ENCODE measurements around the gene SORCS2.

DNA sequence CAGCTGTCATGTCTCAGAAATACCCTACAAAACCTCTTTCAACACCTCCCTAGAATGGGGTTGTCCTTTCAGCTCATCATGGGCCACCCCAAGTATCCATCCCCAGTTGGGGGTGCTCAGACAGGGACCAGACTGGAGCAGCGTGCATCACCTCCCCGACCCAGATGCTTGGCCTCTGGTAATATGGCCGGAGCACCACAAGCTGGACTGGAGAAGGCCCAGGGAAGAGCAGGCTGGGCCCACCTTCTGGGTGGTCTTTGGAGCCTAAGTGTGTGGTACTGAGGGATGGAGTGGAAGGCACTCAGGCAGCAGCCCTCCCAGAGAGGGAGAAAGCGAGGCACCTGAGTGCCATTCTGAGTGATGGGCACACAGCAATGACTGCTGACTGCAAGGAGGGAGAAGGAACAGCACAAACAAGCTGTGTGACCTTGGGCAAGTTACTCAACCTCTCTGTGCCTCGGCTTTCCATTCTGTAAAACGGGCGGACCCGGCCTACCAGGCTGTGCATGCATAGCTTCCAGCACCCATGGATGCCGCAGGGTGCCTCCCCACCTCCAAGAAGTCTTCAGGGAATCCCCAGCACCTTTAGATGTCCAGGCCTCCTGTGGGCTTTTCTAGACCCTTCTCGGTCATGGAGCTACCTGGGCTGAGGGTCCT, 519.1 kb downstream of the SORCS2 start:
- TF ChIP-seq, protein P1, sequence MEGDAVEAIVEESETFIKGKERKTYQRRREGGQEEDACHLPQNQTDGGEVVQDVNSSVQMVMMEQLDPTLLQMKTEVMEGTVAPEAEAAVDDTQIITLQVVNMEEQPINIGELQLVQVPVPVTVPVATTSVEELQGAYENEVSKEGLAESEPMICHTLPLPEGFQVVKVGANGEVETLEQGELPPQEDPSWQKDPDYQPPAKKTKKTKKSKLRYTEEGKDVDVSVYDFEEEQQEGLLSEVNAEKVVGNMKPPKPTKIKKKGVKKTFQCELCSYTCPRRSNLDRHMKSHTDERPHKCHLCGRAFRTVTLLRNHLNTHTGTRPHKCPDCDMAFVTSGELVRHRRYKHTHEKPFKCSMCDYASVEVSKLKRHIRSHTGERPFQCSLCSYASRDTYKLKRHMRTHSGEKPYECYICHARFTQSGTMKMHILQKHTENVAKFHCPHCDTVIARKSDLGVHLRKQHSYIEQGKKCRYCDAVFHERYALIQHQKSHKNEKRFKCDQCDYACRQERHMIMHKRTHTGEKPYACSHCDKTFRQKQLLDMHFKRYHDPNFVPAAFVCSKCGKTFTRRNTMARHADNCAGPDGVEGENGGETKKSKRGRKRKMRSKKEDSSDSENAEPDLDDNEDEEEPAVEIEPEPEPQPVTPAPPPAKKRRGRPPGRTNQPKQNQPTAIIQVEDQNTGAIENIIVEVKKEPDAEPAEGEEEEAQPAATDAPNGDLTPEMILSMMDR (IDR thresholded peaks at IDR 0.05) = no peak
- no peak for TF ChIP-seq POLR2A (IDR thresholded peaks at IDR 0.05)
- TF ChIP-seq POLR2AphosphoS5 (IDR thresholded peaks at IDR 0.05) = no peak

Data from breast epithelium (tissue), 3 donors.